Common myeloid progenitor, CD34-positive (primary cell): ENCODE results near the gene CDAN1. TPM values are rescaled to one million over a fixed set of nuclear protein-coding genes. Genes with fewer than 3 reads are reported as not detected.
A peak's percentile ranks its signal among the peaks of the same experiment; 100 is the strongest.

Source experiments
- CTCF ChIA-PET: fragments of 350-600 bp; sonication (Branson Sonifier 250); formaldehyde crosslinking; loops from one replicate; lab custom pipeline; 2021; ENCODE audit warnings: antibody characterized with exemption; lab: Charles Lee
- POLR2A ChIA-PET: fragments of 350-600 bp; sonication (Branson Sonifier 250); formaldehyde crosslinking; loops from one replicate; lab custom pipeline; 2021; ENCODE audit warnings: antibody characterized with exemption; lab: Charles Lee
- DNase-seq, 3 donors: peaks; one replicate each; pipeline versions ENCODE4 v3.0.0 to v3.0.0-alpha.2; 2013
- H3K27ac ChIP-seq, 2 experiments: 1 replicate in 1 of 2; 2 replicates in 1 of 2; pipeline ENCODE4 v1.7.0; 2013; ENCODE audit warnings: inconsistent platforms in 2 of 2, low read length in 2 of 2, mild to moderate bottlenecking in 2 of 2, low read depth in 1 of 2, moderate library complexity in 1 of 2; ENCODE audit not compliant: severe bottlenecking in 2 of 2, insufficient read depth in 1 of 2, poor library complexity in 1 of 2
- H3K27me3 ChIP-seq, 5 experiments: replicated peaks in 2 of 5; 1 replicate in 3 of 5; 2 replicates in 2 of 5; pipeline versions ENCODE4 v1.6.1 to v1.7.0; 2013; ENCODE audit warnings: low read length in 4 of 5, mild to moderate bottlenecking in 2 of 5, moderate library complexity in 2 of 5, inconsistent platforms in 1 of 5; ENCODE audit not compliant: insufficient read depth in 5 of 5, control insufficient read depth in 4 of 5
- H3K36me3 ChIP-seq, 4 experiments: 1 replicate in 2 of 4; 2 replicates in 2 of 4; pipeline versions ENCODE4 v1.6.1 to v1.7.0; 2013; ENCODE audit warnings: low read length in 3 of 4, control low read depth in 1 of 4, mild to moderate bottlenecking in 1 of 4; ENCODE audit not compliant: control insufficient read depth in 4 of 4, insufficient read depth in 4 of 4
- H3K4me1 ChIP-seq, 4 experiments: 1 replicate in 3 of 4; 2 replicates in 1 of 4; pipeline versions ENCODE4 v1.6.1 to v1.7.1; 2013; ENCODE audit warnings: low read length in 3 of 4, mild to moderate bottlenecking in 3 of 4, control low read depth in 1 of 4, inconsistent platforms in 1 of 4, moderate library complexity in 1 of 4; ENCODE audit not compliant: control insufficient read depth in 4 of 4, insufficient read depth in 4 of 4; ENCODE audit errors: control extremely low read depth in 1 of 4
- H3K4me3 ChIP-seq, 7 experiments: 1 replicate in 4 of 7; 2 replicates in 3 of 7; pipeline versions ENCODE4 v1.5.1 to v1.7.0; 2013; ENCODE audit warnings: mild to moderate bottlenecking in 7 of 7, low read length in 6 of 7, moderate library complexity in 6 of 7, inconsistent platforms in 2 of 7, low read depth in 2 of 7, control low read depth in 1 of 7; ENCODE audit not compliant: insufficient read depth in 4 of 7, control insufficient read depth in 1 of 7; ENCODE audit errors: extremely low read depth in 1 of 7
- H3K9me3 ChIP-seq, 5 experiments: 1 replicate in 4 of 5; 2 replicates in 1 of 5; pipeline versions ENCODE4 v1.6.1 to v1.7.1; 2013; ENCODE audit warnings: low read length in 4 of 5, mild to moderate bottlenecking in 2 of 5, inconsistent platforms in 1 of 5, low read depth in 1 of 5, moderate library complexity in 1 of 5; ENCODE audit not compliant: control insufficient read depth in 4 of 5, insufficient read depth in 2 of 5; ENCODE audit errors: control extremely low read depth in 1 of 5
- WGBS: methylation state at CpG from one replicate; pipeline ENCODE4 v1.1.5; 2013; ENCODE audit not compliant: insufficient coverage; 5-methylcytosine and 5-hydroxymethylcytosine counted together
- polyA plus RNA-seq: library from polyadenylated mRNA; unstranded; fragments of 120-200 nt; gene quantifications from one replicate; pipeline ENCODE4 v1.2.1, GENCODE V29; 2013

Gene CDAN1, protein sequence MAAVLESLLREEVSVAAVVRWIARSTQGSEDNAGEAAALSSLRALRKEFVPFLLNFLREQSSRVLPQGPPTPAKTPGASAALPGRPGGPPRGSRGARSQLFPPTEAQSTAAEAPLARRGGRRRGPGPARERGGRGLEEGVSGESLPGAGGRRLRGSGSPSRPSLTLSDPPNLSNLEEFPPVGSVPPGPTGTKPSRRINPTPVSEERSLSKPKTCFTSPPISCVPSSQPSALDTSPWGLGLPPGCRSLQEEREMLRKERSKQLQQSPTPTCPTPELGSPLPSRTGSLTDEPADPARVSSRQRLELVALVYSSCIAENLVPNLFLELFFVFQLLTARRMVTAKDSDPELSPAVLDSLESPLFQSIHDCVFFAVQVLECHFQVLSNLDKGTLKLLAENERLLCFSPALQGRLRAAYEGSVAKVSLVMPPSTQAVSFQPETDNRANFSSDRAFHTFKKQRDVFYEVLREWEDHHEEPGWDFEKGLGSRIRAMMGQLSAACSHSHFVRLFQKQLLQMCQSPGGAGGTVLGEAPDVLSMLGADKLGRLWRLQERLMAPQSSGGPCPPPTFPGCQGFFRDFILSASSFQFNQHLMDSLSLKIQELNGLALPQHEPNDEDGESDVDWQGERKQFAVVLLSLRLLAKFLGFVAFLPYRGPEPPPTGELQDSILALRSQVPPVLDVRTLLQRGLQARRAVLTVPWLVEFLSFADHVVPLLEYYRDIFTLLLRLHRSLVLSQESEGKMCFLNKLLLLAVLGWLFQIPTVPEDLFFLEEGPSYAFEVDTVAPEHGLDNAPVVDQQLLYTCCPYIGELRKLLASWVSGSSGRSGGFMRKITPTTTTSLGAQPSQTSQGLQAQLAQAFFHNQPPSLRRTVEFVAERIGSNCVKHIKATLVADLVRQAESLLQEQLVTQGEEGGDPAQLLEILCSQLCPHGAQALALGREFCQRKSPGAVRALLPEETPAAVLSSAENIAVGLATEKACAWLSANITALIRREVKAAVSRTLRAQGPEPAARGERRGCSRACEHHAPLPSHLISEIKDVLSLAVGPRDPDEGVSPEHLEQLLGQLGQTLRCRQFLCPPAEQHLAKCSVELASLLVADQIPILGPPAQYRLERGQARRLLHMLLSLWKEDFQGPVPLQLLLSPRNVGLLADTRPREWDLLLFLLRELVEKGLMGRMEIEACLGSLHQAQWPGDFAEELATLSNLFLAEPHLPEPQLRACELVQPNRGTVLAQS
- 15.0 TPM for polyA plus RNA-seq

DNA sequence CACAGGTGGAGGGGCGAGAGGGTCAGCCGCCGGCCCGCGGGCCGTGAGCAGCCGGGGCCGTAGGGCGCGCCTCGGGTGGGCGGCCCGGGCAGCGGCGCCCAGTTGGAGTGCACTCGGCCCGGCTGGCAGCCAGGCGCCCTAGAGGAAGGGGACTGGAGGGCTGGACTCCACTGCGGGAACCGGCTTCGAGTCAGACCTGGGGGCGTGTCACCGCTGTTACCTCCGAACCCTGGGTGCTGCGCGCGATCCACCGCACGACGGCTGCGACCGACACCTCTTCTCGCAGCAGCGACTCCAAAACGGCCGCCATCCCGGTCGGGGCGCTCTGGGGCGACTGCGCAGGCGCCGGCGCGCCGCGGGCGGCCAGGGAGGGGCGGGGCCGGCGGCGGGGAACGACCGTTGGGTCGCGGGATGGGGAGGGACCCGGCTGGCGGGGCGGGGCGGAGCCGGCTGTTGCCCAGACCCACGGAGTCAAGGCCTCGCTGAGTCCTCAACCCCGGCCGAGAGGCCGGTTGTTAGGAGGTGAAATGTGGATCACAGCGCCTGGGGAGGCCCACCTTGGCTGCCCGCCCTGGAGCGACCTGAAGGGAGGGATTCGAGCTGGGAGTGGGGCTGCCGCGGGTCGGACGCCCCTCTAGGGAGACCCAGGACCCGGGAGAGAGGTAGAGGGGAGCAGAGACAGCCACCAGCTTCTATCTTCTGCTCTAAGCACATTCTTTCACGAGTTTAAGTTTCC lies at the start of gene CDAN1:
Gene CDAN1 (minus strand): TSS at position 336 of the 736 bp plus-strand sequence. CDS start 26 bp downstream, at position 310.
- Histone ChIP-seq H3K4me1 (peaks cover 0 to 17% (median 11%) of the 10 kb centered on the region in 4 experiments), H3K36me3 (peaks cover 0 to 40% (median 26%) of the 10 kb centered on the region in 4 experiments), H3K4me3 (peak within 1 kb of the TSS; percentile 78 to 98 (median 89)), H3K27me3 (no peaks in the 10 kb centered on the region), H3K27ac (peak within 1 kb of the TSS; percentile 86 to 95), H3K9me3 (no peaks in the 10 kb centered on the region)
- under 1% methylated on average over 68 of the region's 76 CpGs for WGBS
- peak; percentile 79 to 89 (median 89) for DNase-seq
- POLR2A ChIA-PET, result no interaction called here
- CTCF ChIA-PET, result interaction anchor here (0.6 to 1.1 kb wide), 3 partner anchors 31 to 189 kb away, joined by 3 read pairs; no protein-coding TSS in a partner anchor

DNA sequence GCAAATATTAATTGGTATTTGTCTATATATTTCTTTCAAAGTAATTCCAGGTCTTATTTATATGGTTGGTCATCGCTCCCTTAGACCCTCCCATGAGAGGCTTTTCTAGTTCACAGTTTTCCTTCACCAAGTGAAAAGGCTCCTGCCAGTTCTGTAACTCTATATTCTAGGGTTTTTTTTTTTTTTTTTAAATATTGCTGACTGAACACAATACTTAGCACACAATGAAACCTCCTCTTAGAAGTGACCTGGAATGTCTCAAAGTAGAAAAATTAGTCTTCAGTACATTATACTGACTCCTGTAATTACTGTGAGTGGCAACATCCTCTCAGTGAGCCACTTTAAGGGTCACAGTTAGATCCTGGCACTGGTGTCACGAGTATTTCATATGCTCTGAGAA lies 48.6 kb upstream of the CDAN1 start:
- Histone ChIP-seq H3K4me1 (no peaks in the 10 kb centered on the region), H3K27me3 (no peaks in the 10 kb centered on the region), H3K27ac (no peak overlapping the region), H3K9me3 (no peaks in the 10 kb centered on the region), H3K36me3 (peaks cover 7 to 21% (median 9%) of the 10 kb centered on the region in 4 experiments), H3K4me3 (no peak overlapping the region)
- no peak for DNase-seq
- CTCF ChIA-PET, result no interaction called here
- WGBS, result 100% methylated on average over 1 of the region's 2 CpGs
- POLR2A ChIA-PET, result no interaction called here

DNA sequence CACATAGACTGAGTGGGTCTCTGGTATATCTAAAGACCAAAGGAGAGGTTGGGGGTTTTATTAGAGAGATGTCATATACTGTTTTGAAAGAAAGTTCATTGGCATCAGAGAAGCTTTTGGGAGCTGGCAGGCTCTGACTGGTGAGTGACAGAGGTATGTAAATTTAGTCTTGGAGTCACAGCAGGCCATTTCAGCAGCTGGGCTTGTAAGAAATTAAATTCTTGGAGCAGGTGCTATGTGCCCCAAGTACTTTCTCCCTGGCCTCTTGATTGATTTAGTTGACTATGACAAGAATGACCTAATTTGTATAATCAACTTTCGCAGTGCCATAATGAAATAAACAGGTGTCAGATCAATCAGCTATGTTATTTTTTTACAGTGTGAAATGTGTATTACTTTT lies 47.8 kb upstream of the CDAN1 start:
- POLR2A ChIA-PET, result interaction anchor here (0.6 kb wide), 2 partner anchors 34 to 602 kb away, joined by 3 to 5 read pairs; no protein-coding TSS in a partner anchor
- DNase-seq, result no peak
- Histone ChIP-seq H3K27ac (no peak overlapping the region), H3K4me1 (no peaks in the 10 kb centered on the region), H3K4me3 (no peak overlapping the region), H3K36me3 (peaks cover 7 to 21% (median 9%) of the 10 kb centered on the region in 4 experiments), H3K27me3 (no peaks in the 10 kb centered on the region), H3K9me3 (no peaks in the 10 kb centered on the region)
- CTCF ChIA-PET, result no interaction called here
- no CpG with 5 or more reads among the region's 1 CpG for WGBS

DNA sequence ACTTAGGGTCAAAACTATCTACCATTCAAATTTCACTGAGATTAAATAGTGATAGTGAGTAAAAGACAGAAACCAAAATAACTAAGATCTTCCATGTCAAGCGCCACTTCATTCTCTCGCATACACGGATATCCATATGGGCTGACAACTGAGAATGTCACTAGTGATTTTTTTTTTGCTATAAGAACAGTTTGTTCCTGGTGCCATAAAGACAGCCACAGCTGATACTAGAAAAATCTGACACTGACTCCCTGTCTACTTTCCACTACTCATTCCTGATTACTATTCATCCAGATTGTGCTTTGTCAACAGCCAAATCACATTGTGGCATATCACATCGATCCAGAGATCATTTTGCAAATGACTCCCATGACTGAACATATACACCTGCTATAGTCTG lies 45.8 kb upstream of the CDAN1 start:
- H3K27me3 ChIP-seq, result no peaks in the 10 kb centered on the region
- 100% methylated on average over 4 of the region's 4 CpGs for whole genome bisulfite sequencing
- ChIA-PET POLR2A (no interaction called here), CTCF (no interaction called here)
- H3K36me3 ChIP-seq, result peaks cover 7 to 21% (median 9%) of the 10 kb centered on the region in 4 experiments
- H3K4me1 ChIP-seq, result no peaks in the 10 kb centered on the region
- no peak overlapping the region for H3K4me3 ChIP-seq
- H3K9me3 ChIP-seq, result no peaks in the 10 kb centered on the region
- no peak overlapping the region for H3K27ac ChIP-seq
- no peak for DNase-seq

DNA sequence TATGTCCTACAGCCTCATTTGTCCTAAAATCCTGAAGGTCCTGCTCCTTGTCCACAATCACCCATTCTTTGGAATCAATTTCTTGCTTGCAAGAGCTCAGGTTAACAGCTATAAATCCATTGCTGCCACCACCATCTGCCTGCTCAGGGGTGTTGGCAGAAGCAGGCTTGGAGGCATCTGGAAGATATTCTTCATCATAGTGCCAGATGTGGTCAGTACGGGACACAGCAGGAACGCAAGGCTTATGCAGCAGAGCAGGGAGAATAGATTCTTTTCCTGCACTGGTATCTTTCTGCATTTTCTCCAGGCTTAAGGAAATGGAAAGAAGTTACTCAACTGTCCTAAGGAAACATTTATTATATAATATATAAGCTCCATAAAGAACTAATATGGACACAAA lies 38.5 kb upstream of the CDAN1 start:
- POLR2A ChIA-PET, result no interaction called here
- Histone ChIP-seq H3K4me1 (no peaks in the 10 kb centered on the region), H3K27ac (no peak overlapping the region), H3K4me3 (no peak overlapping the region), H3K27me3 (no peaks in the 10 kb centered on the region), H3K9me3 (no peaks in the 10 kb centered on the region), H3K36me3 (peaks cover 12 to 51% (median 18%) of the 10 kb centered on the region in 4 experiments)
- no peak for DNase-seq
- CTCF ChIA-PET, result interaction anchor here (1.4 kb wide), 1 partner anchor 26 kb away, joined by 3 read pairs; no protein-coding TSS in a partner anchor
- WGBS, result 100% methylated on average over 1 of the region's 2 CpGs

DNA sequence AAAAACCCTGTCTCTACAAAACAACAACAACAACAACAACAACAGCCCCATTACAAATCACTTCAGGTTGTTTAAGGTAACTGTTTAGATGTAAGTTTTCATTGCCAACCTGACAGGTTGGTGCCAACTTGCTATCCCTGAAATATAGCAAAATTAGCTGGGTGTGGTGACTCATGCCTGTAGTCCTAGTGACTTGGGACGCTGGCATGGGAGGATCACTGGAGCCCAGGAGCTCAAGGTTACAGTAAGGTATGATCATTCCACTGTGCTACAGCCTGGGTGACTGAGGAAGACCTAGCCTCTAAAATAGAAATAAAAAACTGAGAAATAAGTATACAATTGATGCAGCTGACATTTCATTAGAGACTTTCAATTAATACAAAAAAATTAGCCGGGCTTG lies 36.0 kb upstream of the CDAN1 start:
- DNase-seq, result no peak
- ChIA-PET POLR2A (no interaction called here), CTCF (no interaction called here)
- Histone ChIP-seq H3K27ac (no peak overlapping the region), H3K9me3 (peaks cover 0 to under 1% (median 0%) of the 10 kb centered on the region in 5 experiments), H3K36me3 (peaks cover 12 to 54% (median 18%) of the 10 kb centered on the region in 4 experiments), H3K4me1 (no peaks in the 10 kb centered on the region), H3K27me3 (no peaks in the 10 kb centered on the region), H3K4me3 (no peak overlapping the region)
- 89% methylated on average over 1 of the region's 2 CpGs for WGBS
